CD4-positive, alpha-beta T cell treated with Interleukin-17A for 4 hours (primary cell): Measurements from ENCODE around the gene SCD.

Source experiments
- DNase-seq: peaks from one replicate; pipeline ENCODE4 v3.0.0-alpha.2; 2020; ENCODE audit warnings: mixed read lengths

Gene SCD

DNA sequence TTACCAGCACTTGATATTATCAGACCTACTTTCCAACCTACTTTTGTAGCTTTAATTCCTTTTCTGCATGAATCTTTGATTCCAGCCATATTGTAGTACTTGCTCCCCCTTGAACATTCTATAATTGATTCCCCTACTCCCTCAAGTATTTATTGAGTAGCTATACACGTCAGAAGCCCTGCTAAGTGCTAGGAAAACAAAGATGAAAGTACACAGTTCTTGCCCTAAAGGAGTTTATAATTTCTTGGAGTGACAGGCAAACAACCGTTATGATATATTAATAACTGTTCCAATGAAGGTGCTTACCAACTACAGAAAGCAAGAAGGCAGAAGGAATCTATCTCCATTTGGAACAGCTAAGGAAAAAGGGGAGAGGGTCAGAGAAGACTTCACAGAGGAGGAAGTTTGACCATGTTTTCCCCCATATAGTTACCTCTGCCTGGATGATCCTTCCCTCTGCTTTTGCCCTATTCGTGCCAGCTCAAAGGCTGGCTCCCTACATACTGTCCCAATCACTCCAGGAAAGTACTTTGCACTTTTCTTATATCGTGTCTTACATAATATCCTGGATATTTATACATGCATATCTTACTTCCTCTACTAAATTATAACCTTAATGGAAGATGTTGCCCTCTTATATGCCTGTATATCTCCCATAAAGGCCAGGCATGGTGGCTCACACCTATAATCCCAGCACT, 54.7 kb downstream of the SCD start:
- DNase-seq = no peak

DNA sequence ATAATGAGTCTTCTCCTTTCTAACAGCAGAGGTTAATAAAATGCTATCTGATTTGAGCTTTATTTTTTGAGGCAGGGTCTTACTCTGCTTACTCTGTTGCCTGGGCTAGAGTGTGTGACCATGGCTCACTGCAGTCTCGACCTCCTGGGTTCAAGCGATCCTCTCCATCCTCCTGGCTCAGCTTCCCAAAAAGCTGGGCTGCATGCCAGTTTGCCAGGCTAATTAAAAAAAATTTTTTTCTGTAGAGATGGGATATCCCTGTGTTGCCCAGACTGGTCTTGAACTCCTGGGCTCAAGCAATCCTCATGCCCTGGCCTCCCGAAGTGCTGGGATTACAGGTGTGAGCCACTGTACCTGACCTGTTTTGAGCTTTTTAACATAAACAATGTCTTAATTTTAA, 56.7 kb downstream of the SCD start:
- DNase-seq = no peak

DNA sequence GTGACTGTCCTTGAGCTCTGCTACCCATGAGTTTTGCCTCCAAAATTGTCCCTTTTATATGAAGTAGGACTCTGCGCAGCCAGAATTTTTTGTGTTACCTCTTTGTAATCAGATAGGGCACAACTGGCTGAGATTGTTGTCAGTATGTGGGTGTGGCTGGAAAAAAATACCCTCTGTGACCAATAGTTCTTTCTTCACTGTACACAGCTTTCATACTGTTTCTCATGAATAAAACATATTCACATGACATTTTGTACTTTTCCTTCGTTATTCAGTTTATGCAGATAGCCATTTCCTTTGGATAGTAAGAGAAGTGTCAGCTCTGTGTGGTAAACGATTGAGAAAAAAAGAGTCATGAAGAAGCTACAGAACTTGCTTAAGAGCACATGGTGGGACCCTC, 66.1 kb downstream of the SCD start:
- no peak for DNase-seq
